Neural cell (in vitro differentiated cells): ENCODE data around the gene CABLES1. TPM values are rescaled to one million over a fixed set of nuclear protein-coding genes. Genes with fewer than 3 reads are reported as not detected.

Experiments
- H2AFZ ChIP-seq: fragments of 200-600, 300-800 bp; sonication (generic), shearing (Covaris generic); 2 replicates; pipeline ENCODE4 v1.6.0; 2014; ENCODE audit warnings: low read depth, mild to moderate bottlenecking, antibody characterized with exemption, low read length, moderate library complexity
- H3F3A ChIP-seq: fragments of 200-600 bp; shearing (Covaris generic); 2 replicates; pipeline ENCODE4 v1.6.1; 2016; ENCODE audit warnings: mild to moderate bottlenecking, moderate library complexity, mixed read lengths, antibody characterized with exemption, low read length; ENCODE audit not compliant: insufficient read depth, poor library complexity, severe bottlenecking
- H3K27ac ChIP-seq: fragments of 200-600, 300-800 bp; sonication (generic), shearing (Covaris generic); 2 replicates; pipeline ENCODE4 v1.5.1; 2014; ENCODE audit warnings: mild to moderate bottlenecking, low read length, moderate library complexity
- H3K27me3 ChIP-seq: fragments of 300-800, 200-600 bp; sonication (generic), shearing (Covaris generic); 2 replicates; pipeline ENCODE4 v1.6.0; 2014; ENCODE audit warnings: mild to moderate bottlenecking, low read depth, low read length, moderate library complexity; ENCODE audit not compliant: insufficient read depth
- H3K36me3 ChIP-seq: fragments of 300-800, 200-600 bp; sonication (generic), shearing (Covaris generic); 2 replicates; pipeline ENCODE4 v1.5.1; 2014; ENCODE audit warnings: mild to moderate bottlenecking, antibody characterized with exemption, low read length, moderate library complexity; ENCODE audit not compliant: insufficient read depth
- H3K4me2 ChIP-seq: fragments of 300-800, 200-600 bp; sonication (generic), shearing (Covaris generic); 2 replicates; pipeline ENCODE4 v1.6.0; 2014; ENCODE audit warnings: mild to moderate bottlenecking, low read length
- H3K4me3 ChIP-seq: fragments of 300-800, 200-600 bp; sonication (generic), shearing (Covaris generic); 2 replicates; pipeline ENCODE4 v1.5.1; 2014; ENCODE audit warnings: mild to moderate bottlenecking, low read length, moderate library complexity
- H3K79me2 ChIP-seq: fragments of 200-600 bp; shearing (Covaris generic); replicated peaks from 2 replicates; pipeline ENCODE4 v1.6.0; 2014; ENCODE audit warnings: mild to moderate bottlenecking, low read length, moderate library complexity; ENCODE audit not compliant: insufficient read depth
- H3K9ac ChIP-seq: fragments of 300-800, 200-600 bp; sonication (generic), shearing (Covaris generic); 2 replicates; pipeline ENCODE4 v1.6.1; 2016; ENCODE audit warnings: mild to moderate bottlenecking, low read length, mixed read lengths
- H3K9me2 ChIP-seq: fragments of 200-600 bp; shearing (Covaris generic); 2 replicates; pipeline ENCODE4 v1.6.1; 2016; ENCODE audit warnings: mild to moderate bottlenecking, low read length, mixed read lengths; ENCODE audit not compliant: insufficient read depth
- H3K9me3 ChIP-seq: fragments of 200-600, 300-800 bp; sonication (generic), shearing (Covaris generic); 2 replicates; pipeline ENCODE4 v1.6.1; 2016; ENCODE audit warnings: mild to moderate bottlenecking, mixed run types, low read length, moderate library complexity, mixed read lengths
- H4K20me1 ChIP-seq: fragments of 200-600 bp; shearing (Covaris generic); 2 replicates; pipeline ENCODE4 v1.6.1; 2016; ENCODE audit warnings: mild to moderate bottlenecking, mixed run types; ENCODE audit not compliant: insufficient read depth
- CTCF ChIP-seq: fragments of 450-650 bp; IDR thresholded peaks from 2 replicates; pipeline ENCODE4 v1.5.1; 2014; ENCODE audit warnings: antibody characterized with exemption, mild to moderate bottlenecking, moderate library complexity; ENCODE audit not compliant: poor library complexity, severe bottlenecking
- EP300 ChIP-seq: fragments of 450-650 bp; conservative IDR thresholded peaks from 2 replicates; pipeline ENCODE4 v1.6.1; 2014; ENCODE audit warnings: antibody characterized with exemption, mild to moderate bottlenecking, moderate library complexity; ENCODE audit not compliant: poor library complexity, severe bottlenecking
- EZH2 ChIP-seq: fragments of 200-600, 300-800 bp; shearing (Covaris generic), sonication (generic); IDR thresholded peaks from 2 replicates; pipeline ENCODE4 v1.6.1; 2014; ENCODE audit warnings: antibody characterized with exemption, low read length, borderline replicate concordance, mild to moderate bottlenecking; ENCODE audit not compliant: insufficient read depth, poor library complexity, severe bottlenecking
- MXI1 ChIP-seq: fragments of 450-650 bp; conservative IDR thresholded peaks from 2 replicates; pipeline ENCODE4 v1.6.1; 2014; ENCODE audit warnings: antibody characterized with exemption, mild to moderate bottlenecking; ENCODE audit not compliant: poor library complexity, severe bottlenecking
- POLR2AphosphoS5 ChIP-seq: IDR thresholded peaks from 2 replicates; pipeline ENCODE4 v1.6.1; 2012
- RAD21 ChIP-seq: fragments of 450-650 bp; conservative IDR thresholded peaks from 2 replicates; pipeline ENCODE4 v1.6.1; 2014; ENCODE audit warnings: antibody characterized with exemption, mild to moderate bottlenecking, moderate library complexity
- REST ChIP-seq: IDR thresholded peaks from 2 replicates; pipeline ENCODE4 v1.6.1; 2012; ENCODE audit warnings: borderline replicate concordance
- SMC3 ChIP-seq: fragments of 450-650 bp; conservative IDR thresholded peaks from 2 replicates; pipeline ENCODE4 v1.6.1; 2014; ENCODE audit warnings: antibody characterized with exemption, mild to moderate bottlenecking, moderate library complexity; ENCODE audit not compliant: poor library complexity
- TAF1 ChIP-seq: IDR thresholded peaks from 2 replicates; pipeline ENCODE4 v1.6.1; 2012; ENCODE audit warnings: low read depth
- polyA plus RNA-seq: library from polyadenylated mRNA; depleted of rRNA; stranded (reverse); fragments of >200 nt; gene quantifications from 2 replicates; pipeline ENCODE4 v1.2.3, GENCODE V29; 2014

CABLES1 gene
- polyA plus RNA-seq, 1 donor from 2014 or later, result 1.4 TPM

DNA sequence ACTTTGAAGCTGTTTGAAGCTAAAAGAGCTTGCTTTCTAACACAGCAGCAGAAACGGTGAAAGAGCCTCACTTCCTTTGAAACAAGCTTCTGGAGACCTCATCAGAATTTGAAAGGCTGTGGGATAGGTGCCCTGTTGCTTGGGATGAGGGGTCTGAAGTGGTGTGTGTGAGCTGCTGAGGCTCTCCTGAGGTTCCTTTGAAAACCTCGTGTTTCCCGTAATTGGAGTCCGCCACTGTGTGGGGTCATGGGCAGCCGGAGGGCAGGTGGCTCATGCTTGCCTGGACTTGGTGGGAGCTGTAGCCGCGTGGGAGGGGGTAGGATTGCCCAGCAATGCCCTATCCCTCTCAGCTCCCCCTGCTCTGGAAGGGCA is 34.4 kb downstream of the CABLES1 start:
- H3K4me2 ChIP-seq, result no peak overlapping the region
- H3K9me2 ChIP-seq, result no peaks in the 10 kb centered on the region
- H4K20me1 ChIP-seq, result no peaks in the 10 kb centered on the region
- H3F3A ChIP-seq, result no peaks in the 10 kb centered on the region
- no peaks in the 10 kb centered on the region for H3K27me3 ChIP-seq
- TF ChIP-seq POLR2AphosphoS5 (no peak), RAD21 (no peak), EZH2 (no peak), MXI1 (no peak), TAF1 (no peak), SMC3 (no peak), REST (no peak), EP300 (no peak), CTCF (no peak)
- H3K4me3 ChIP-seq, result no peak overlapping the region
- H3K27ac ChIP-seq, result no peak overlapping the region
- H3K36me3 ChIP-seq, result no peaks in the 10 kb centered on the region
- no peak overlapping the region for H2AFZ ChIP-seq
- no peaks in the 10 kb centered on the region for H3K79me2 ChIP-seq
- H3K9ac ChIP-seq, result no peak overlapping the region
- no peaks in the 10 kb centered on the region for H3K9me3 ChIP-seq

- TF ChIP-seq RAD21 (no peak), MXI1 (no peak), REST (no peak), SMC3 (no peak), TAF1 (no peak), POLR2AphosphoS5 (no peak)
- no peaks in the 10 kb centered on the region for H3K27me3 ChIP-seq
- H3K9ac ChIP-seq, result no peak overlapping the region
- no peaks in the 10 kb centered on the region for H3F3A ChIP-seq
- H3K36me3 ChIP-seq, result no peaks in the 10 kb centered on the region
- no peaks in the 10 kb centered on the region for H4K20me1 ChIP-seq
- H3K4me3 ChIP-seq, result no peak overlapping the region
- H2AFZ ChIP-seq, result no peak overlapping the region
- no peaks in the 10 kb centered on the region for H3K9me3 ChIP-seq
- H3K79me2 ChIP-seq, result no peaks in the 10 kb centered on the region
- H3K4me2 ChIP-seq, result no peak overlapping the region
- no peak overlapping the region for H3K27ac ChIP-seq
- no peaks in the 10 kb centered on the region for H3K9me2 ChIP-seq
Measured at GRCh38 chr18:23170137-23170536, 34.9 kb downstream of the CABLES1 start.
